IMR-90 (cell line): ENCODE results near the gene SETD6.

Experiments used
- CEBPB ChIP-seq: IDR thresholded peaks from 2 replicates; pipeline ENCODE4 v1.6.1; 2012; ENCODE audit warnings: low read depth, low read length, improper control_type of control experiment
- FOS ChIP-seq: fragments of 150-350 bp; IDR thresholded peaks from 2 replicates; pipeline ENCODE4 v1.6.1; 2016; ENCODE audit warnings: low read depth, low read length
- MAZ ChIP-seq: IDR thresholded peaks from 2 replicates; pipeline ENCODE4 v1.6.1; 2012; ENCODE audit warnings: low read depth, mild to moderate bottlenecking, low read length, improper control_type of control experiment, moderate library complexity, borderline replicate concordance
- POLR2A ChIP-seq: IDR thresholded peaks from 2 replicates; pipeline ENCODE4 v1.6.1; 2012; ENCODE audit warnings: mild to moderate bottlenecking, low read depth, low read length
- RFX5 ChIP-seq: IDR thresholded peaks from 2 replicates; pipeline ENCODE4 v1.8.0; 2012; ENCODE audit warnings: low read depth, mild to moderate bottlenecking, low read length, moderate library complexity
- TF ChIP-seq, protein P1 (sequence below): conservative IDR thresholded peaks from 2 replicates; pipeline ENCODE4 v1.5.1; 2012; ENCODE audit warnings: mild to moderate bottlenecking, low read depth, low read length, improper control_type of control experiment

DNA sequence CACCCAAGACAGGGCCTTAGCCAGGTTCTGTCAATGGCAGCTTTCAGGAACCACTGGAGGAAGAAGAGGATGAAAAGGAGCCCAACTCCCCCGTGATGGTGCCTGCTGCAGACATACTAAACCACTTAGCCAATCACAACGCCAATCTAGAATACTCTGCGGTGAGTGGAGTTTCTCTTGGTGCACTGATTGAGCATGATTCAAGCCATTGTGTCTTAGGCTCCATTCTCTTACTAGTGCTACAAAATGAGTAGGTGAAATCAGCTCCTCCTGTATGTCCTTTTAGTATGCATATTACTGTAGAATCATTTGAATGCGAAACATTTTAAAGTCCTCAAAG lies 1.4 kb downstream of the SETD6 start:
- TF ChIP-seq FOS (no peak), POLR2A (no peak), MAZ (no peak), RFX5 (no peak), CEBPB (no peak)
- TF ChIP-seq, protein P1, sequence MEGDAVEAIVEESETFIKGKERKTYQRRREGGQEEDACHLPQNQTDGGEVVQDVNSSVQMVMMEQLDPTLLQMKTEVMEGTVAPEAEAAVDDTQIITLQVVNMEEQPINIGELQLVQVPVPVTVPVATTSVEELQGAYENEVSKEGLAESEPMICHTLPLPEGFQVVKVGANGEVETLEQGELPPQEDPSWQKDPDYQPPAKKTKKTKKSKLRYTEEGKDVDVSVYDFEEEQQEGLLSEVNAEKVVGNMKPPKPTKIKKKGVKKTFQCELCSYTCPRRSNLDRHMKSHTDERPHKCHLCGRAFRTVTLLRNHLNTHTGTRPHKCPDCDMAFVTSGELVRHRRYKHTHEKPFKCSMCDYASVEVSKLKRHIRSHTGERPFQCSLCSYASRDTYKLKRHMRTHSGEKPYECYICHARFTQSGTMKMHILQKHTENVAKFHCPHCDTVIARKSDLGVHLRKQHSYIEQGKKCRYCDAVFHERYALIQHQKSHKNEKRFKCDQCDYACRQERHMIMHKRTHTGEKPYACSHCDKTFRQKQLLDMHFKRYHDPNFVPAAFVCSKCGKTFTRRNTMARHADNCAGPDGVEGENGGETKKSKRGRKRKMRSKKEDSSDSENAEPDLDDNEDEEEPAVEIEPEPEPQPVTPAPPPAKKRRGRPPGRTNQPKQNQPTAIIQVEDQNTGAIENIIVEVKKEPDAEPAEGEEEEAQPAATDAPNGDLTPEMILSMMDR: no peak
